C4-2B (cell line): ENCODE measurements around the gene NLRC5.
"Not testable (repeated sequence)": the region's sequence is repeated elsewhere in the genome, so short reads cannot be mapped to it uniquely, and the experiment has no call there.

Experiments
- H3K27ac ChIP-seq: fragments of 450-650 bp; 2 replicates; pipeline ENCODE4 v1.5.1; 2017
- CTCF ChIP-seq: fragments of 450-650 bp; conservative IDR thresholded peaks from 2 replicates; pipeline ENCODE4 v1.5.1; 2017; ENCODE audit warnings: mild to moderate bottlenecking
- ZFX ChIP-seq: fragments of 450-650 bp; IDR thresholded peaks from 2 replicates; pipeline ENCODE4 v1.6.1; 2017

NLRC5 gene

GRCh38 chr16:57055671-57056070, 66.3 kb downstream of the NLRC5 start:
- TF ChIP-seq ZFX (no peak), CTCF (no peak)
- H3K27ac ChIP-seq = no peak overlapping the region

- H3K27ac ChIP-seq = no peak overlapping the region
- TF ChIP-seq ZFX = no peak
- no peak for TF ChIP-seq CTCF
Observed at GRCh38 chr16:57058291-57058861, 69.0 kb downstream of the NLRC5 start.

- no peak for TF ChIP-seq ZFX
- TF ChIP-seq CTCF = no peak
- no peak overlapping the region for H3K27ac ChIP-seq
Observed at GRCh38 chr16:57060323-57061083, 71.1 kb downstream of the NLRC5 start.

GRCh38 chr16:57061084-57061905, 71.9 kb downstream of the NLRC5 start:
- no peak overlapping the region for H3K27ac ChIP-seq

GRCh38 chr16:57062329-57062728, 73.0 kb downstream of the NLRC5 start:
- no peak overlapping the region for H3K27ac ChIP-seq
- TF ChIP-seq CTCF (no peak), ZFX (no peak)

More at GRCh38 chr16:57061084-57061905, 71.9 kb downstream of the NLRC5 start:
- TF ChIP-seq ZFX (no peak), CTCF (no peak)

- H3K27ac ChIP-seq = not testable (repeated sequence)
Observed at GRCh38 chr16:57063189-57063588, 73.8 kb downstream of the NLRC5 start.

GRCh38 chr16:57064995-57065394, 75.6 kb downstream of the NLRC5 start:
- TF ChIP-seq ZFX (no peak), CTCF (no peak)

More at GRCh38 chr16:57064995-57065394, 75.6 kb downstream of the NLRC5 start:
- H3K27ac ChIP-seq = no peak overlapping the region
